Measurements from ENCODE around the gene FLVCR2.
A peak's percentile ranks its signal among the peaks of the same experiment; 100 is the strongest.

FLVCR2 gene

DNA sequence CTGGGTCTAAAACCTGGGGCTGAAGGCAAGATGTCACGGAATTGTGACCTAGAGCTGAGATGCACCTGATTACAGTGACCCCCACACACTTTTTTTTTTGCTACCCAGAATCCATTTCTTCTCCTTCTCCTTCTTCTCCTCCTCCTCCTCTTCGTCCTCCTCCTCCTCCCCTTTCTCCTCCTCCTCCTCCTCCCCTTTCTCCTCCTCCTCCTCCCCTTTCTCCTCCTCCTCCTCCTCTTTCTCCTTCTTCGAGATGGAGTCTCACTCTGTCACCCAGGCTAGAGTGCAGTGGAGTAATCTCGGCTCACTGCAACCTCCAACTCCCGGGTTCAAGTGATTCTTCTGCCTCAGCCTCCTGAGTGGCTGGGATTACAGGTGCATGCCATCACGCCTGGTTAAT is 19.4 kb upstream of the FLVCR2 start:
- no peak for DNase-seq

DNA sequence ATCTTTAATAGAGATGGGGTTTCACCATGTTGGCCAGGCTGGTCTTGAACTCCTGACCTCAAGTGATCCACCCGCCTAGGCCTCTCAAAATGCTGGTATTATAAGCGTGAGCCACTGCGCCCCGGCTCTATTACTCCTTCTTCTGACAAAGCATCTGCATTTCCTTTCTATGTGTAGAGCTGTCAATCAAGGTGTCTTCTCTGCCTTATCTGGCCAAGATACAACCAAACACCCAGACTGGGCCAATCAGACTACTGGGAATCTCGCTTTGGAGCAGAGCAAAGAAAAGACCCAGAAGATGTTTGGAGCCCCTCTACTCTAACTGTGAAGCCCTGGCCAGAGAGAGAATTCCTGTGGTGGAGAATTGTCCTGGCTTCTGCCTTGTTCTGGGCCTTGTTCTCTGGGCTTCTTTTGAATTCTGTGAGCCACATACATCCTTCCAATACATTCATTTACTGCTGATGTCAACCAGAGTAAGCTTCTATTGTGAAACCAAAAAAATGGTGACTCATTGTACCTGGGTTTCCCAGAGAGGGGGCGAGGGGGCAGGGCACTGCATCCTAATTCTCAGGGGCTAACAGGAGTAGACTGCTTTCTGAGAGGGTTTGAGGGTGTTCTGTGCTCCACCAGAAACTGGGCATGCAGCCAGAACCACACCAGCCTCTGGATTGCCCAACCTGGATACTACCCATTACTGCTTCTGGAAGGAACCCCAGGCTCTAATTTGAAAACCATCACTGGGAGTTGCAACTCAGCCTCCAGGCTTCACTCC is 18.8 kb upstream of the FLVCR2 start:
- peak; percentile 45 to 54 for DNase-seq

DNA sequence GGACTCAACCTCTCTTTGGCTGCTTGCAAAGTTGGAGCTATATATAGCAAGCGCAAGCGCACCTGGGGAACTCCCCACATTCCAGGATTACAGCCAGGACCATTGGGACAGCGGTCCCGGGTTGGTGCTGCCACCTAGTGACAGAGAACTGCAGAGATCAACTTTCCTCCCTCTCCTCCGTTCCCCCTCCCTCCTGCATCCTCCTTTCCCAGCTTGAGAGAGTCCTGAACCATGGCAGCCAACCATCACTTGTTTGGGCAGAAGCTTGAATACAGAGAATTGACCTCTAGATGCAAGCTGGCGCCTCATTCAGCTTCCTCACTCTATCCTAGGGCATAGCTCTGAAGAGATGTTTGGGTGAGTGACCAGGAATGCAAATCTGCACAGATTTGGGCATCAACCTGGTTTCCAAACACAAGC is 17.4 kb upstream of the FLVCR2 start:
- DNase-seq, result peak; percentile 22

DNA sequence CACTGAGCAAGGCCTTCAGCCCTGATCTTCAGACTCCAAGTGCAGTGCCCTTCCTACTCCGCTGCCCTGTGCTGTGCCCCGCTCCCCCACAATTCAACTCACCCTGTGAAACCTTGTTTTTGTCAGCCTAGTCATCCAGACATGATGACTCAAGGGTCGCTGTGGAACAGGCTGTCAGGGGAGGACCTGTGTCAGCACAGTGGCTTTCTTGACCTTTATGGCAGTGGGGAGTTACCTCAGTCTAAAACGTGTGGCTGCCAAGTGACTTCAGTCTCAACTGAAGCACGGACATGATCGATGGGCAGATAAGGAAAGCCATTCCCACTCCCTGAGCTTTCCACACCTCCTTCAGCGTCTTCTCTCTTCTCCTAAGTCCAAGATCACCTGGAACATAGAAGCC is 16.3 kb upstream of the FLVCR2 start:
- DNase-seq, result peak in 1 of 2 donors; percentile 16

DNA sequence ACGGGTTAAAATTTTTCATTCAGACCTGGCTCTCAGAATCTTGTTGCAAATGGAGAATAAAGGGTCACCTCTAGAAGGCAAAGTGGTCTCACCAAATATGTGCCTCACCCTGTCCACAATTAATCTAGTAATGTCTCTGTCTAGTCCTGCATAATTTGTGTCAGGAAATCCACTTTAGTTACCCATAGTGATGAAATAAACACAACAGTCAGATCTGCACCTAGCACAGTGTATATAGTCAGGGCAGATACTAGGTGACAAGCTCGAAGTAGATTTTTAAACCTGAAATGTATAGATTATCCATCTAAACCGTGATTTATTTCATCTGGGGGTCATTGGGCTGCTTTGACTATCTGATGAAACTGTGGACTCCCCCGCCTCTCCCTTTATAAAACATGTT is 15.9 kb upstream of the FLVCR2 start:
- DNase-seq, result no peak

DNA sequence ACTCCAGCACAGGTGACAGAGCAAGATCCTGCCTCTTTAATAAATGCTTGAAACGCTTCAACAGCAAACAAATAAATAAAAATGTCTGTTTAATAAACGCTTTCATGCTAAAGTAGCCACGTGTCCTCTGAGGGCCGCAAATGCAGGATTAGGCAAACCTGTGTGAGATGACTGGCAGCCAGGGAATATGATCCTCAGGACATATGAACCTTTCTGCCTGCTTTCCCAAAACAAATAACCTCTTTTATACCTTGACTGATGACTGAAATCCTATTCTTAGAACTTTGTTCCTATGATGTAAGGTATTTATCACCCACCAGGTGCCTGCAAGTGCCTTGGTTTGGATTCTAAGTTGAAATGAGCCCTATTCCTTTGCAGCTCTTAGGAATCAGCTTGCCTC is 14.5 kb upstream of the FLVCR2 start:
- DNase-seq, result no peak

DNA sequence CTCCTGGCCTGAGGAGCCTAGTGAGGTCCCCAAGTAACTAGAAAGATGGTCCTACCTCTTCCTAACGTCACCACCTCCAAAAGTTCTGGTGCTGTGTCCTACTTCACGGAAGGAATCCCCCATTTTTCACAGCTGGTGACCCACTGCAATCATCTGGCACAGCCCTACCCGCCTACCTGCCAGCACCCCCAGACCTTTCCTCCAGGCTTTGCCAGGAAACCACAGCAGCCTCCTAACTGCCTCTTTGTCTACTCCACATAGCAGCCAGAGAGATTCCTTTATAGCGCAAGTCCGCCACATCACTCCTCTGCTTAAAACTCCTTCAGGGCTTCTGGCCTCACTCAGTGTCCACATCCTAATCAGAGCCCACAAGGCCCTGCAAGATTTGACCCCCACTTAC is 13.4 kb upstream of the FLVCR2 start:
- no peak for DNase-seq

DNA sequence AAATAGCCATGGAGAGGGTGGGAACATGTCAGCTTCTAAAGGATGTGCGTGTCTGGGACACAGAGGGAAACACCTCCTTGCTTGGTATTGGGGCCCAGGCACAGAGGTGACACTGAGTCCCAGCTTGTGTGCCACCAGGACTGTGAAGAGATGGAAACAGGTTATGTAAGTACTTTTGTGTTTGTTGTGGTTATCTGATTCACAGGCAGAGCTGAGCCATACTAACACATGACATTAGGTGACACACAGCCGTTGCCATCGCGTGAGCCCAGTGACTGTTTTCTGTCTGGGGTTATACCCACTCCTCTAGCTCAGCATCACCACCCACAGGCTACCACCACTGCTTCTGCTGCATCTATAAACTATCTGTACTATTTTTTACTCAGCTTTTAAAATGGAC is 12.1 kb upstream of the FLVCR2 start:
- DNase-seq, result no peak

DNA sequence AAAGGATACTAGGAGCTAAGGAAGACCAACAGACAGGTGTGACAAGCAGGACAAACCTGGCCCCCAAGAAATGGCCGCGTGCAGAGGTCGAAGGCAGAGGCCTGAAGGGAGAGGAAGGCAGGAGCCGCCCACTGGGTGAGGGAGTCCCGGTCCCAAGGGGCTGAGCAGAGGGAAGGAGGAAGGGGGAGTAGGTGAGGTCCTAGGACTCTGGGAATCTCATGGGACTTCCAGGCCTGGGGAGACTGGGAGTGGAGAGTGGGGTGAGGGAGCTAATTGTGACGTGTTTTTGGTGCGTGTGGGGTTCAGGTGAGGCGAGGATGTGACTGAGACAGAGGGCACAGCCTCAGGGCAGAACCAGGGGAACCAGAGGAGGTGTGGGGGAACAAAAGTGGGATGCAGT is 11.7 kb upstream of the FLVCR2 start:
- DNase-seq, result no peak

DNA sequence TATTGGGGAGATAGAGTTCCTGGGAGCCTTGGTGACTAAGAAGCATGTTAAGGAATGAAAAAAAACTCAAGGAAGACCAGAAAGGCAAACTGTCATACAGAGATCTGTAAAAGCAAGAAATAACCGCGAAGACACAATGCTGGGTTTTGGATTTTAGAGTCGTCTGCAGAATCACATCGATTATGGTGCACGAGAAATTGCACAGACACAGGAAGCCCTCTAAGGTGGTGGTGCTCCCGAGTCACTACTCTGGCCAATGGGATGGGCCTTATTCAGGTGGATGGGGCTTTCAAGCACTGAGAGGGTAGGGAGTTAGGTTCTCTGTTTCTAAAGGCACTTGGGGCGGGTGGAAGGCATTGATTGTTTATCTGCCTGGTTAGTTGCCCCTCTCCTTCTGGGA is 10.3 kb upstream of the FLVCR2 start:
- DNase-seq, result no peak

DNA sequence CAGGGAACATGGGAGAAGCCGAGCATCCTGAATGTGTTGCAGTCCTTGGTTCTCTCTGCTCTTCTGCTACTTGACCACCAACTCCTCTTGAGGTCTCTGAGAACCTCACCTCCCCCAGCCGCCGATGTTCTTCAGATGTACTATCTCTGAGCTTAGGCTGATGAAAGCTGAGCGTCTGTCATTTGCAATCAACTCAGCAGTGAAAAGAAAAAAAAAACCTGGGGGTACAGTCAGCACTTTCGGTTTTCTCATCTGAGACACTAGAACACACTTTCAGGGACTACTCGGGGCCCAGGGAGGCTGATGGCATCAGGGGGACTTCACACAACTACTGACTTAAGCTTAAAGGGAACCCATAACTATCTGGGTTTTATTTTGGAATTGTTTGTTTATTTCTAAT is 9.6 kb upstream of the FLVCR2 start:
- no peak for DNase-seq

DNA sequence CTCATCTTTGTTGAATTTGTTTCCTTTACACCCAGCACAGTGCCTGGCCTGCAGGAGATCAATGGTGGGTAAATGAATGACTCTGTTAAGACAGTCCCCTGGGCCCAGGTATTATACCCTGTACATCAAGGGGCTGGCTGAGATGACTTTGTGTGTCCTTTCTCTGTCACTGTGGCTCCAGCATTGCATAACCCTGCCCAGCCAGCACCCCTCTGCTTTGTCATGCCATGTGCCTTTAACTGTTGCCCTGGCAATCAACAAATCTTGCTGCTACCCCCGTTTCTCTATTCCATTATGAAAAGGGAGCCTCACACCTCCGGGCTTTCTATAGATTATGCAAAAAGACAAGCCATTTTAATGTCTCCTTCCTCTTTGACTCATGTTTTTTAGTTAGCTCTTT is 7.6 kb upstream of the FLVCR2 start:
- DNase-seq, result peak in 1 of 2 donors; percentile 24

DNA sequence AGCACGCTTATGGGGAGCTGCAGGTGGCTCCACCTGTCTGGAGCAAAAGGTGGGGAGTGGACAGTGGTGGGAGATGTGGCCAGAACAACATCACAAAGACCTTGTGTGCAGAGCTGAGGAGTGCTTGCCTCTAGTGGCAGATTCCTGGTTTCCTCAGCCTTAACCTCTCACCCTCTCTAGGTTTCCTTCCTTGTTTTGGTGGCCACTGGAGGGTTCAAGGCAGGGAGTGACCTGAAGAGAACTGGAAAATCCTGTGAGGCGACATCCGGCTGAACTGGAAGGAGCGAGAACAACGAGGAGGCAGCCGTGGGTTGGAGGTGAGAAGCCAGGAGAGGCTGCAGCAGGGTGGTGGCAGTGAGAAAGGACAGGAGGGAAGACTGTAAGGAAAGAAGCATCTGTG is 6.3 kb upstream of the FLVCR2 start:
- DNase-seq, result no peak

DNA sequence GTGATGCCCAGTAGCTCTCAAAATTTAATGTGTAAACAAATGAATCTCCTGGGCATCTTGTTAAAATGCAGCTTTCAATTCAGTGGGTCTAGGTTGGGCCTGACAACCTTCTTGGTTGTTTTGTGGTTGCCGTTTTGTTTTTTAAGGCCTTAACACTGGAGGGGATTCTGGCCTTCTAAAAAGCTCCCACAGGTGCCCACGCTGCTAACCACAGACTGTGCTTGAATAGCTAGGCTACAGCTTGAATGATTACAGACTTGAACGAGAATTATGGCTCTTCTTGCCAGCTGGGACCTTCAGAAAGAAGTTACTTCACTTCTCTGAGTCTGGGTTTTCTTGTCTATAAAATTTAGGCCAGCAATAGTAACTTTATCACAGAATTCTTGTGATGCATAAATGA is 1.3 kb upstream of the FLVCR2 start:
- DNase-seq, result no peak

DNA sequence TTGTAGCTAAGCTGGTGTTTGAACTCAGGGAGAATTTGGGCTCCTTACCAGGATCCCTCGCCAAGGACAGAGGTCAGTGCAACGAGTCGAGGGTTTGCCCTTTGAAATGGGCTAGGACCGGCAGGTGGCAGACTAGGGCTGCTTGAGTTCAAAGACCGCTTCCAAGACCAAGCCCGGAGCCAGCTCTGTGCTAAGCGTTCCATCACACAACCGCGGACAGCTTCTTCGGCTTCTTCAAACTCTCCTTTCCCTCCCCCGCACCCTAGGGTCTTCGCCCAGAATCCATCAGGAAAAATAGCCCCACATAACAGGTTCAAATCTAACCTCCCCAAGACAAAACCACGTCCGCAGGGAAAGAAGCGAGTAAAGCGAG is 705 bp upstream of the FLVCR2 start:
- peak; percentile 67 to 77 for DNase-seq

DNA sequence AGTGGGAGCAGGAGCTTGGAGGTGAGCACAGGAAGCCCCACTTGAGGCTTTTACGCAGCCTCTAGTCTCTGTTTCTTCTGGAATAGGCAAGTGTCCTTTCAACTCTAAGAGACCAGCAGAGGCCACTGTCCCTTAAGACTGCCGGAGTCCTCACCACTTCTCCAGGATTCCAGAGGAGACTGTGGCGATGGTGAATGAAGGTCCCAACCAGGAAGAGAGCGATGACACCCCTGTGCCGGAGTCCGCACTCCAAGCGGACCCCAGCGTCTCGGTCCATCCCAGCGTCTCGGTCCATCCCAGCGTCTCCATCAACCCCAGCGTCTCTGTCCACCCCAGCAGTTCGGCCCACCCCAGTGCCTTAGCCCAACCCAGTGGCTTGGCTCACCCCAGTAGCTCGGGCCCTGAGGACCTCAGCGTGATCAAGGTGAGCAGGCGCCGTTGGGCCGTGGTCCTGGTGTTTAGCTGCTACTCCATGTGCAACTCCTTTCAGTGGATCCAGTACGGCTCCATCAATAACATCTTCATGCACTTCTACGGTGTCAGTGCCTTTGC is 442 bp downstream of the FLVCR2 start:
- no peak for DNase-seq

DNA sequence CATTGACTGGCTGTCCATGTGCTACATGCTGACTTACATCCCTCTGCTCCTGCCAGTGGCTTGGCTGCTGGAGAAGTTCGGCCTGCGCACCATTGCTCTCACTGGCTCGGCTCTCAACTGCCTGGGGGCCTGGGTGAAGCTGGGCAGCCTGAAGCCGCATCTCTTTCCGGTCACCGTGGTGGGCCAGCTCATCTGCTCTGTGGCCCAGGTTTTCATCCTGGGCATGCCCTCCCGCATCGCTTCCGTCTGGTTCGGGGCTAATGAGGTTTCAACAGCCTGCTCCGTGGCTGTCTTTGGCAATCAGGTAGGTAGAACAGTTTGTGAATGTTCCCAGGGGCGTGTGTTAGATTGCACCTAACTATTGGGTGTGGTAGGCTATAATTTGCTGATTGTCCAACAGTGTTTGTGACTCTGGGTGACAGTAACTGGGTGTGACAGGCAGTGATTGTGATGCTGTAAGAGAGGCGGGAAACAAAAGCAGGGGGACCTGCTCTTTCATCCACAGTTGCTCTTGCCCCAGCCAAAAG is 981 bp downstream of the FLVCR2 start:
- no peak for DNase-seq

DNA sequence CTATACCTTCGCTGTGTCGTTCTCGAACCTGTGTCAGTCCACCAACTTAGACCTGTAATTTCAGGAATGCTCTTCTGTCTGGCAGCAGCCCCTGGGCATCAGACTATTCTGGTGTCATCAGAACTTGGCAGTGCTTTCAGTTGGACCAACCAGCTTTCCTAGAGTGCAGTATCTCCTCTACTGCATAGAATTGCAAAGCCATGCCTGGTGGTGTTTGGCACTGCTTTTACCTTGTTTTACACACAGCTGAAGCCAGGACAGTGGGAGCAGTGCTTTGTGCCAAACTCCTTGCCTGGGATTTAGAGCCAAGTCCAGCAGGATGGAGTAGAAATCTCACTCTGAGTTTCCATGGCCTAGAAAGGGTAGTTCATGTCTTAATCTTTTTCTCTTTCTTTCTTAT is 1.5 kb downstream of the FLVCR2 start:
- DNase-seq, result no peak

DNA sequence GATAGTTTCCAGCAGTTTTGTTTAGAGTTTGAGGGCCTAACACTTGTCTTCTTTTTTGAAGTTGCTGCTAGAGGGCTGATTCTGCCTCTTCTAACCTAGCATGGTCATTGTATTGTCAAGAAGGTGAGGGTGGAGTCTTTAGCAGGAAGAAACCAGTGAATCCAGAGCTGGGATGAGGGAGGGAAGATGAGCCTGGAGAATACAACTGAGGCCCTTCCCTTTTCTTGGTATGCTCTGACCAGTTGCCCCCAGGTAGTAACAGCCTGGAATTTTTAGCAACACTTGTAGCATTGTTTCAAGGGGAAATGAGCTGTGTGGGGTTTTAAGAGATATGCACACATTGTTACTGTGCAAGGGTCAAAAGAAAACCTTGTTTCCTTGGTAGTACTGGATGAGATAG is 9.0 kb downstream of the FLVCR2 start:
- DNase-seq, result no peak

DNA sequence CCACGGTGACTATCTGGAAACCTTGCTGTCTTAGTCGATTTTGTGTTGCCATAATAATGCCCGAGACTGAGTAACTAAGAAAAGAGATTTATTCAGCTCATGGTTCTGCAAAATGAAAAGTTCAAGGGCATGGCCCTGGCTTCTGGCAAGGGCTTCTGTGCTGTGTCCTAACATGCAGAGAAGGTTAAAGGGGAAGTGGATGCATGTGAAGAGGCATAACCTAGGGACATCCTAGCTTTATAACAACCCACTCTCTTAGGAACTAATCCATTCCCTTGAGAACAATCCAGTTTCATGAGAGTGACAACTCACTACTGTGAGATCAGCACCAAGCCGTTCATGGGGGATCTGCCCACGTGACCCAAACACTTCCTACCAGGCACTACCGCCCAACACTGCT is 11.5 kb downstream of the FLVCR2 start:
- no peak for DNase-seq

DNA sequence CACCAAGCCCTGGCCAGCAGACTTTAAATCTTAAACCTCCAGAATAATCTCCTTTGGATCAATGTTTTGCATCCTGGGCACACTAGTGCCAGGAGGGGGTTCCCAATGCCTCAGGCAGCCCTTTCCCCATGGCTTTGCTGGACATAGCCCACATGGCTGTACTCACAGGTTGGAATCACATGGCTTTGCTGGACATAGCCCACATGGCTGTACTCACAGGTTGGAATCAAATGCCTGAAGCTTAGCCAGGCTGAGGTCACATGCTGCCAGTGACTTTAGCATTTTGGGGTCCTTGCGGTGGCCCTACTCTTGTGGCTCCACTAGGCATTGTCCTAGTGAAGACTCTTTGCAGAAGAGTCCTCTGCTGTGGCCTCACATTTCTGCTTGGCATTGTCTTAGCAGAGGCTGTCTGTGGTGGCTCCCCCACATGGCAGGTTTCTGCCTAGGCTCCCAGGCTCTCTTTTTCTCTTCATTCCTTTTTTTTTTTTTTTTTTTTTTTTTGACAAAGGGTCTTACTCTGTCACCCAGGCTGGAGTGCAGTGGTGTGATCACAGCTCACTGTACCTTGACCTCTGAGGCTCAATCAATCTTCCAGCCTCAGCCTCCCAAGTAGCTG is 13.0 kb downstream of the FLVCR2 start:
- DNase-seq, result no peak

DNA sequence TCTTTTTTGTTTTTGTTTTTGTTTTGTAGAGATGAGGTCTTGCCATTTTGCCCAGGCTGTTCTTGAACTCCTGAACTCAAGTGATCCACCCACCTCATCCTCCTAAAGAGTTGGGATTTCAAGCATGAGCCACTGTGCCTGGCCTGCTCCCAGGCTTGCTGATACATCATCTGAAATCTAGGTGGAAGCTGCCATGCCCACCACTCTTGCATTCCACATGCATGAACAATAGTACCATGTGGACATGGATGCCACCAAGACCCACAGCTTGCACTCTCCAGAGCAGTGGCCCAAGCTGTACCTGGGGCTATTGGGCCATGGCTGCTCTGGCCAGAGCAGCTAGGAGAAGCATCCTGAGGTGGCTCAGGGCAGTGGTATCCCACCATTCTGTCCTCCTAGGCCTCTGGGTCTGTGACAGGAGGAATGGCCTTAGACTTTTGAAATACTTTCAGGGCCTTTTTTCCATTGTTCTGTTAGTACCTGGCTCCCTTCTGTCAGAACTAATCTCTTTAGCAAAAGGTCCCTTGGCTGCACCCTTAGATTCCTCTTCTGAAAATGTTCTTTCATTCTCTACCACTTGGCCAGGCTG is 13.7 kb downstream of the FLVCR2 start:
- no peak for DNase-seq

DNA sequence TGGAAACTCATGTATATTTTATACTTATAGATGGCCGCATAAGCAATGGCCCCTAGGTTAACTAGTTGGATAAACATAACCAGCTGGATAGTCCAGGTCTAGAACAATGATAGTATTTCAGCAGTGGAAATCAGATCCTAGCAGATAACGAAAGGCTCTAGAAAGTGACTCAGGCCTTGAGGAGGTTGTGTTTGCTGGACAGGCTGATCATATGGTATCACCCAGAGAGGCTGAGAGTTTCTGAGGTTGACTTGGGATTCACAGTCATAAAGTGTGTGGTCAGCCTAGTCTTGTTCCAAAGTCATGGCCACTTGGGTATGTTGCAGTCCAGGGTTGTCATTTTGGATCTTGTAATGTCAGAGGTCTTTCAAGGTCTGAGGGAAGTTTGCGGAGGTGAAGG is 16.8 kb downstream of the FLVCR2 start:
- DNase-seq, result no peak

DNA sequence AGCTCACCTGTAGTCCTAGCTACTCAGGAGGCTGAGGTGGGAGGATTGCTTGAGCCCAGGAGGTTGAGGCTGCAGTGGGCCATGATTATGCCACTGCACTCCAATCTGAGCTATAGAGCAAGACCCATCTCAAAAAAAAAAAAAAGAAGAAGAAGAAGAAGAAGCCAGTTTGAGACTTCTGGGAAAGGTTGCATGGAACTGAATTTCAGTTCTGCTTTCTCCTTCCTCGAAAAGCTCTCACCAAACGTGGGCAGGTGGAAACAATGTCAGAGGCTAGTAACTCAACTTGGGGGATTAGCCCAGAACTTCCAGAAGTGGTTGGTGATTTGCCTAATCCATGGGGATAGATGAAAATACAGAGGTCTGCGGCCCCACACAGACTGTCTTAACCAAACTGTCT is 18.7 kb downstream of the FLVCR2 start:
- DNase-seq, result no peak
